ENCODE data around the gene UHRF2. TPM values are rescaled to one million over a fixed set of nuclear protein-coding genes. Genes with fewer than 3 reads are reported as not detected.

Gene UHRF2
- total and polyA plus RNA-seq, 2 of the 4 experiments (the other 2 are of a cell fraction): 27.6 to 37.3 TPM

- H3K36me3 ChIP-seq (ENCODE audit: control insufficient read depth, insufficient read depth, low read length): peaks cover 3% of the 10 kb centered on the region; the same call in 1 of the 2 replicates
- intact Hi-C loops (cut with micrococcal nuclease) (no loop called here), in situ Hi-C loops (cut with MboI; ENCODE audit: low sequenced_read_pairs) (no loop called here), dilution Hi-C loops (cut with HindIII; ENCODE audit: low sequenced_read_pairs, unreplicated experiment) (no loop called here)
- H4K5ac ChIP-seq (ENCODE audit: low read depth, low read length): no peak overlapping the region
- H2AK5ac ChIP-seq (ENCODE audit: low read depth, low read length): no peak overlapping the region
- no peak overlapping the region for H3K23ac ChIP-seq (ENCODE audit: low read depth, low read length)
- DNase-seq (no peak), ATAC-seq (ENCODE audit: low read depth) (no peak)
- H4K20me1 ChIP-seq (ENCODE audit: insufficient read depth, low read length): peaks cover 17% of the 10 kb centered on the region
- no peak overlapping the region for H2BK120ac ChIP-seq (ENCODE audit: low read depth, low read length)
- no CpG with 5 or more reads among the region's 3 CpGs for WGBS, 2 experiments (ENCODE audit: extremely low coverage in 2 of 2, insufficient read length in 1 of 2)
- no peak overlapping the region for H3K4ac ChIP-seq (ENCODE audit: low read depth, low read length)
- no peak overlapping the region for H4K8ac ChIP-seq (ENCODE audit: low read depth in 2 of 2, low read length in 2 of 2)
- H3K14ac ChIP-seq (replicated peaks; ENCODE audit: low read depth, low read length): no peak overlapping the region
- no peak overlapping the region for H3K4me2 ChIP-seq (ENCODE audit: low read depth, low read length)
- H3K27me3 ChIP-seq (ENCODE audit: control insufficient read depth, insufficient read depth, low read length): no peaks in the 10 kb centered on the region
- no peak overlapping the region for H2AFZ ChIP-seq (replicated peaks; ENCODE audit: low read length, poor library complexity)
- TF ChIP-seq SMC3 (IDR thresholded peaks at IDR 0.05; ENCODE audit: low read depth, low read length): no peak
- no peak for TF ChIP-seq USF2 (IDR thresholded peaks at IDR 0.05; ENCODE audit: low read depth, low read length)
- TF ChIP-seq CTCF (conservative IDR thresholded peaks at IDR 0.05; ENCODE audit: low read depth, low read length): no peak
- TF ChIP-seq CHD1 (IDR thresholded peaks at IDR 0.05; ENCODE audit: low read depth, low read length): no peak
- TF ChIP-seq CEBPB (IDR thresholded peaks at IDR 0.05; ENCODE audit: low read depth, low read length): no peak
- TF ChIP-seq MAZ (IDR thresholded peaks at IDR 0.05; ENCODE audit: borderline replicate concordance, low read depth, low read length): no peak
- no peak for TF ChIP-seq NFE2L2 (IDR thresholded peaks at IDR 0.05; ENCODE audit: low read depth, low read length)
- TF ChIP-seq ELK1 (IDR thresholded peaks at IDR 0.05; ENCODE audit: borderline replicate concordance, low read depth, low read length): no peak
- no peak for TF ChIP-seq MXI1 (IDR thresholded peaks at IDR 0.05; ENCODE audit: borderline replicate concordance, low read depth, low read length)
- TF ChIP-seq FOS (IDR thresholded peaks at IDR 0.05; ENCODE audit: low read depth, low read length): no peak
- TF ChIP-seq BHLHE40 (IDR thresholded peaks at IDR 0.05; ENCODE audit: low read depth, low read length): no peak
- no peak for TF ChIP-seq MAFK (IDR thresholded peaks at IDR 0.05; ENCODE audit: low read depth, low read length)
- no peak for TF ChIP-seq POLR2A (IDR thresholded peaks at IDR 0.05; ENCODE audit: low read depth, low read length)
- TF ChIP-seq RCOR1 (IDR thresholded peaks at IDR 0.05; ENCODE audit: insufficient replicate concordance, low read length): no peak
- no peak for TF ChIP-seq RAD21 (IDR thresholded peaks at IDR 0.05; ENCODE audit: low read length)
- TF ChIP-seq RFX5 (IDR thresholded peaks at IDR 0.05; ENCODE audit: low read depth, low read length): no peak
- no TSS peak for BruUV-seq (replicated peaks)
- H2BK20ac ChIP-seq (ENCODE audit: low read depth, low read length): no peak overlapping the region
- H3K79me1 ChIP-seq (ENCODE audit: low read depth in 1 of 2, low read length in 2 of 2): peaks cover 21 to 56% of the 10 kb centered on the region in 2 experiments
- H2BK15ac ChIP-seq (ENCODE audit: low read depth, low read length): no peak overlapping the region
- H2AK9ac ChIP-seq (replicated peaks; ENCODE audit: low read depth, low read length, poor library complexity): no peak overlapping the region
- no peaks in the 10 kb centered on the region for H3K4me1 ChIP-seq (ENCODE audit: control insufficient read depth, insufficient read depth, low read length)
- H3K9me1 ChIP-seq (ENCODE audit: insufficient read depth, low read length): 0 out of 2 replicates have a peak, but pooled peaks cover 4% of the 10 kb centered on the region
- no peak overlapping the region for H2BK5ac ChIP-seq (ENCODE audit: low read depth, low read length, poor library complexity, severe bottlenecking)
- CTCF ChIA-PET: interaction anchor here (0.7 kb wide), 1 partner anchor 1033 kb away, joined by 3 read pairs; no protein-coding TSS in a partner anchor
- no peak overlapping the region for H3K27ac ChIP-seq (ENCODE audit: insufficient read depth, low read length)
- no peaks in the 10 kb centered on the region; the same call in 1 of the 2 replicates for H3K9me3 ChIP-seq (ENCODE audit: control insufficient read depth, insufficient read depth, low read length)
- no peak overlapping the region for H3K9ac ChIP-seq (ENCODE audit: low read depth, low read length)
- H3K18ac ChIP-seq (ENCODE audit: low read depth, low read length): no peak overlapping the region
- H3K4me3 ChIP-seq (ENCODE audit: insufficient read depth, low read depth, low read length): no peak overlapping the region
- H3K56ac ChIP-seq (ENCODE audit: extremely low read depth, insufficient read depth, low read length): no peak overlapping the region
- POLR2A ChIA-PET (ENCODE audit: unreplicated experiment): no interaction called here
- H4K91ac ChIP-seq (ENCODE audit: insufficient read depth, low read depth, low read length): no peak overlapping the region
Measured at GRCh38 chr9:6461619-6462018, 48.6 kb downstream of the UHRF2 start.
